UCSD-AML1 (cell line): ENCODE results near the gene PLCB2.

ENCODE experiments used
- DNase-seq: peaks from one replicate; lab custom pipeline; 2025; ENCODE audit not compliant: unreplicated experiment; lab: John Stamatoyannopoulos, UW

PLCB2 gene

GRCh38 chr15:40273428-40273827 is 34.3 kb downstream of the PLCB2 start:
- no peak for DNase-seq

- DNase-seq: no peak
Measured at GRCh38 chr15:40272485-40273056, 35.2 kb downstream of the PLCB2 start.

- no peak for DNase-seq
Measured at GRCh38 chr15:40271685-40272484, 35.9 kb downstream of the PLCB2 start.

GRCh38 chr15:40270246-40270995 is 37.3 kb downstream of the PLCB2 start:
- DNase-seq: no peak

- DNase-seq: no peak
Measured at GRCh38 chr15:40269604-40270003, 38.1 kb downstream of the PLCB2 start.

GRCh38 chr15:40267670-40268069 is 40.1 kb downstream of the PLCB2 start:
- no peak for DNase-seq

GRCh38 chr15:40266828-40267304 is 40.9 kb downstream of the PLCB2 start:
- peak; percentile 40 for DNase-seq

- DNase-seq: no peak
Measured at GRCh38 chr15:40265875-40266274, 41.9 kb downstream of the PLCB2 start.

GRCh38 chr15:40265355-40265754 is 42.4 kb downstream of the PLCB2 start:
- DNase-seq: no peak

GRCh38 chr15:40264321-40265153 is 43.2 kb downstream of the PLCB2 start:
- no peak for DNase-seq

- no peak for DNase-seq
Measured at GRCh38 chr15:40263024-40263754, 44.5 kb downstream of the PLCB2 start.

- DNase-seq: no peak
Measured at GRCh38 chr15:40259021-40259420, 48.7 kb downstream of the PLCB2 start.

- no peak for DNase-seq
Measured at GRCh38 chr15:40258544-40258943, 49.2 kb downstream of the PLCB2 start.

GRCh38 chr15:40257656-40258450 is 49.9 kb downstream of the PLCB2 start:
- DNase-seq: no peak

- DNase-seq: no peak
Measured at GRCh38 chr15:40256638-40257235, 51.0 kb downstream of the PLCB2 start.

GRCh38 chr15:40255033-40255432 is 52.7 kb downstream of the PLCB2 start:
- no peak for DNase-seq

GRCh38 chr15:40254452-40254851 is 53.3 kb downstream of the PLCB2 start:
- no peak for DNase-seq

GRCh38 chr15:40253167-40253790 is 54.5 kb downstream of the PLCB2 start:
- DNase-seq: no peak
